Sciatic nerve (tissue), 2 donors: ENCODE data around the gene CEACAM8. TPM values are rescaled to one million over a fixed set of nuclear protein-coding genes. Genes with fewer than 3 reads are reported as not detected.
A peak's percentile ranks its signal among the peaks of the same experiment; 100 is the strongest.
"Not testable (repeated sequence)": the region's sequence is repeated elsewhere in the genome, so short reads cannot be mapped to it uniquely, and the experiment has no call there.

Source experiments
- ATAC-seq: fragments of 200-7000 bp; cut with Tn5 transposase; one replicate; pipeline ENCODE4 v1.9.1; 2020; ENCODE audit warnings: mild to moderate bottlenecking, moderate library complexity
- DNase-seq: peaks from one replicate; pipeline ENCODE4 v3.0.0-alpha.2; 2020; ENCODE audit warnings: low spot score
- intact Hi-C: fragments of 100-400 bp; cut with DNase I; formaldehyde crosslinking; loops from one replicate; pipeline ENCODE4 v1.14.2; 2022
- total RNA-seq: library from RNA; stranded (reverse); fragmentation: NEBNext Ultra II Directional; extraction: Animal tissue kit (Norgen Biotek cat#: 25700); gene quantifications from one replicate; pipeline ENCODE4 v1.2.1, GENCODE V29; 2021
- donor health status: DM: no; HTN: no; CAD: no.
- donor health status: DM: no; HTN: no; CAD: no.

The CEACAM8 gene
- total RNA-seq, 1 donor from 2014 or later, result 1.3 TPM

GRCh38 chr19:42584466-42584865 is 10.3 kb downstream of the CEACAM8 start:
- no peak for ATAC-seq
- DNase-seq, result no peak
- intact Hi-C loops, result no loop called here

- no peak for DNase-seq
- intact Hi-C loops, result no loop called here
- ATAC-seq, result no peak
These were observed 17.7 kb downstream of the CEACAM8 start for GRCh38 chr19:42577016-42577415.

GRCh38 chr19:42576241-42576640 is 18.5 kb downstream of the CEACAM8 start:
- DNase-seq (no peak), ATAC-seq (no peak)
- intact Hi-C loops, result no loop called here

GRCh38 chr19:42573642-42574041 is 21.1 kb downstream of the CEACAM8 start:
- no peak for ATAC-seq
- intact Hi-C loops, result no loop called here
- DNase-seq, result no peak

DNA sequence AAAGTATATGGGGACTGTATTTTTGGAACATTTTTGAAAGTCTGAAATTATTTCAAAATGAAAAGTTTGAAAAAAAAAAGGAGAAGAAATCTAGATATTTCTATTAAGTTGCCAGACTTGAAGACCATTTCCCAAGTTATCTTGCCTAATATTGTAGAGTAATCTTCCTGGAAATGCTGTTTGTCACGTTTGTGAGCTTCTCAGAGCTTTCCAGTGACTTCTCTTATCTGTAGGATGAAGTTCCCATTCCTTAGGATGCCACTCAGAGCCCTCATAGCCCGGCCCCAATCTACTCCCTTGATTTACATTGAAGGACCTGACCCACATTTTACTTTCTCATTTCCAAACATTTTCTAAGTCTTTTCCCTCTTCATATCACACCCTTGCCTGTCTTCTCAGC is 23.6 kb downstream of the CEACAM8 start:
- DNase-seq, result no peak
- ATAC-seq, result no peak
- intact Hi-C loops, result no loop called here

DNA sequence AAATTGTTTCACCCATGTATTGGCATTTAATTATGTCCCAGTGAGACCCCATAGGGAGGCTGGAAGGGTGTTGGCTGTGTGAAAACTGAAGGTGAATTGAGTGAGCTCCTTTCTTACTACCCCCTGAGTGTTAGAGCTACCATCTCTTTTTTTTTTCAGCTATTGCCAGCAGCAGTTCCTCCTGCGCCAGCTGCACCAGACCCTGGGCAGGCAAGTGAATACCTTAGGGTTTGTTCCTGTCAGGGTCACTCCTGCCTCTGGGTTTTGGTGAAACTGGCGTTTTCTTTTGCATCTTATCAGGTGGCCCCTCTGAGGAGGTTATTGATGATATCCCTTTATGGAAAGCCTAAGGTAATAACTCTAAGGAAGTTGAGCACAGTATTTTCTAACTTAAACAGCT is 25.5 kb downstream of the CEACAM8 start:
- intact Hi-C loops, result no loop called here
- no peak for ATAC-seq

DNA sequence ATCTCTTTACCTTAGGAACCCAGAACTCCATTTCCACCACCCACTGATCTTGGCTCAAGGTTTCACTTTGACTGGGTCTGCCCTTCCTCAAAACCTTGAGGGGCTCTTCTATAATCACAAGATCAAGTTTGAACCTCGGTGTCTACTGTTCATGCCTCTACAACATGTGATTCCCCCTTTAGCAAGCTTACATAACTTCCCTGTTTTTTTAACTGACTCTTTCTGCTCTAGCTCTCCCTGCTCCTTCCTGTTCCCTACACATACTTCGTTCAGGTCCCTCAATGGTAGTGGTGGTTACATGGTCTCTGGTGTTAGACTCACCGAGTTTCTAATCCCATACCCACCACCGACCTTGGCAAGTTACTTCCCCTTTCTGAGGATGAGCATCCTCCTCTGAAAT is 26.7 kb downstream of the CEACAM8 start:
- ATAC-seq (peak; percentile 25), DNase-seq (no peak)
- intact Hi-C loops, result no loop called here

More for the DNA sequence above, 25.5 kb downstream of the CEACAM8 start:
- DNase-seq, result no peak

DNA sequence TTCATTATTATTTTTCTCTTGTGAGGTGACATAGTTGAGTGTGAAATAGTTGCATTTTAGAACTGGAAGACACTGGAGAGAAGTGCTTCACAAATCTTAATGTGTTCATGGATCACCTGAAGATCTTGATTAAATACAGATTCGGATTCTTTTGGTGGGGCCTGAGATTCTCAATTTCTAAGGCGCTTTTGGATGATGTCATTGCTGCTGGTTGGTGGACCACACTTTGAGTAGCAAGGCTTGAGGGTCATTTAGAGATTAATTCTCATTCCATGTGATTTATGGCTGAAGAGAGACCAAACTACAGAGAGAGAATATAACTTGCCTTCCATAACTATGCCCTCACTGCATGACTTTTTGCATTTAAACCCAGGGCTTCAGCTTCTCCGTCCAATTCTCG is 27.2 kb downstream of the CEACAM8 start:
- ATAC-seq (no peak), DNase-seq (no peak)
- intact Hi-C loops, result no loop called here

DNA sequence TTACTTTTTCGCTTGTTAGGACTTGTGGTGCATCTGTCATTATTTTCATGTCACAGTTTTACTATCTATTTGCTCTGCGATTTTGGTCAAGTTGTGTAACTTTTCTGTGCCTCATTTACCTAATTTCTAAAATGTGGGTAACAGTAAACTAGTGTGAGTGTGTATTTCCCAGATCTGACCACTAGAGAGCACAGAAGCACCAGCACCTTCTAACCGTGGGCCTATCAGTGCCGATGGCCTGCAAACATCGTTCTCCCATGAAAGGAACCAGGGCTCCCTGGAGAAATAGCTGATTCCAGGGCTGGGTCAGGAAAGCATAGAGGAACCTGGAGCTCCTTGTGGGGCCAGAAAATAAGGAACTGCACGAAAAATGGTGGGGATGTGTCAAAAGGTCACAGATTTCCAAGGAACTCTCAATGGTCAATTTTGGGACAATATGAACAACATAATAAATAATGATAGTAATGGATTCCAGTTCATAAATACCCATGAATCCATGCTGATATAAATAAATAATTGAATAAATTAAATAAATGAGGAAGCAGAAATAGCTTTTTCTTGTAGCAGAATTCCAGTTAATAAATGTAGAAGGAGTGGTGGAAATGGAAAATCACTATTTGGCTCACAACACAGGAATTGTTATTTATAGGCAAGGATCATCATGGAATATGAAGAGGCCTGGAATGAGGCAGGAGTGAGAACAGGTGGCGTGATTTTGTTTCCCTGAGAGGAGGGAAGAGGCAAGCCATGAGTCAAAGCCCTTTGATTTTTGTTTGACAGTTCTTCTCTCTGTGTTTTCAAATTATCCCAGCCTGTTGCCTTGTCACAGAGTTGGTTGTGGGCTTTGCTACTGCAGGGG is 31.1 kb downstream of the CEACAM8 start:
- DNase-seq (no peak), ATAC-seq (peak; percentile 78)
- intact Hi-C loops, result no loop called here

- DNase-seq (no peak), ATAC-seq (no peak)
- intact Hi-C loops, result no loop called here
These were observed 33.2 kb downstream of the CEACAM8 start for GRCh38 chr19:42561512-42561911.

DNA sequence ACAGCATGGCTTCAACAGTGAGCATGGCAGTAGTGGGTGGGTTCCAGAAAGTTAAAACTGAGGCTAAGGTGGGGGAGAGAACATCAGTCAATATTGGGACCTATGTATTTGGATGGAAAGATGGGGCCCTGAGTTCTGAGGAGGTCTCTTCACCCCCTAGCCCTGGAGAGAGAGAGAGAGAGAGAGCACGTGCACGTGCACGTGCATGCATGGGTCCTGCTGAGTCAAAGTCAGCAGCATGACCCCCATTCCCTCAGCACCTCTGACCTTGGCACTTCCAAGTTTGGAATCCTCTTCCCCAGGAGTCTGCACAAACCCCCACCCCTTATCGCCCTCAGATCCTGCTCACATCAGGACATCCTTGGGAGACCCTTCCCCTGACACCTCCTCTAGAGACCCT is 34.0 kb downstream of the CEACAM8 start:
- ATAC-seq (no peak), DNase-seq (no peak)
- intact Hi-C loops, result no loop called here

DNA sequence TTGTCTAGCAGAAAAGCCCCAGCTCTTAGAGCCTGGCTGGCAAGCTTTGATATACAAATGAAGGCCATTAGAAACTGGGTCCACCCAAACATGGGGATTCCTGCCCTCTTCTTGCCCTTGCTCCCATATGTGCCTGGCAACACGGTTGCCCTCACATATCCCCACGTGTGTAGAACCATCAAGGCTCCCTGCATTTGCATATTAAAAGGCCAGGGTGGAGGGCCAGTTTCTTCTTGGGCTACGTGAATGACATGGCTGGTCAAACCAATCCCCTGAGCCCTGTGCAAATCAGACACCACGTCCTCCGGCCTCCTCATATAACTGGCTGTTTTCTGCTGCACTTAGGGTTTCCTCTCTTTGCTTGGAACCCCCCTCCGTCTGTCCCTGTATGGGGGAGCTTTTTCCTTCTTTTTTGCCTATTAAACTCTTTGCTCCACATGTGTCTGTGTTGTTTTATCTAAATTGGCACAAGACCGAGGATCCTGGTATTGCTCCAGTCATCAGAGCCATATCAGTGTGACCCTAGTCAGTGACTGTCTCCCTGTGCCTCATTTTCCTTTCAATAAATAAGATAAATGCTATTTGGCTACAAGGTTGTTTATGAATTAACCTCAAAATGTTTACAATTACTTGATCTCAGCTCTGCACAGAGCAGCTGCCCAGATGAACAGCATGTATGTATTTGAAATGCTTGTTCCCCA is 36.1 kb downstream of the CEACAM8 start:
- DNase-seq (no peak), ATAC-seq (no peak)
- intact Hi-C loops, result no loop called here

GRCh38 chr19:42557386-42557871 is 37.3 kb downstream of the CEACAM8 start:
- ATAC-seq, intact Hi-C loops, DNase-seq: not testable (repeated sequence)

DNA sequence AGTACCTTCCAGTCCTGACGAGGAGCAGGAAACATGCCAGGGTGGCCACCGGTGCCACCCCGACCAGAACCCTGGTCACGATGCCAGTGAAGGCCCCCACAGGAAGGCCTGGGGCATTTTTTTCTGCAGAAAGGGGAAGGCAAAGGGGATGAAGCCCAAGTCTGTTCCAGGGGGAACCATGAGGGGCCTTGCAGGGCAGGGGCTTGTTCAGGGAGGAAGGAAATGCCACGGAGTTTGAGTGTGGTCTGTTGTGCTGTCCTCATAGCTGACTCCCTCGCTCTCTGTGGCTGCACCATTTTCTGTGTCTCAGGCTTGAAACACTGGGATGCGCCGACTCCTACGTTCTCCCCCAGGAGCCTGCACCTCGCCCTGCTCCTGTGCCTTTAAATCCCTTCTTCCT is 38.9 kb downstream of the CEACAM8 start:
- ATAC-seq, result peak; percentile 55
- DNase-seq, result no peak
- intact Hi-C loops, result no loop called here

GRCh38 chr19:42555317-42555716 is 39.4 kb downstream of the CEACAM8 start:
- DNase-seq, result no peak
- intact Hi-C loops, result no loop called here

DNA sequence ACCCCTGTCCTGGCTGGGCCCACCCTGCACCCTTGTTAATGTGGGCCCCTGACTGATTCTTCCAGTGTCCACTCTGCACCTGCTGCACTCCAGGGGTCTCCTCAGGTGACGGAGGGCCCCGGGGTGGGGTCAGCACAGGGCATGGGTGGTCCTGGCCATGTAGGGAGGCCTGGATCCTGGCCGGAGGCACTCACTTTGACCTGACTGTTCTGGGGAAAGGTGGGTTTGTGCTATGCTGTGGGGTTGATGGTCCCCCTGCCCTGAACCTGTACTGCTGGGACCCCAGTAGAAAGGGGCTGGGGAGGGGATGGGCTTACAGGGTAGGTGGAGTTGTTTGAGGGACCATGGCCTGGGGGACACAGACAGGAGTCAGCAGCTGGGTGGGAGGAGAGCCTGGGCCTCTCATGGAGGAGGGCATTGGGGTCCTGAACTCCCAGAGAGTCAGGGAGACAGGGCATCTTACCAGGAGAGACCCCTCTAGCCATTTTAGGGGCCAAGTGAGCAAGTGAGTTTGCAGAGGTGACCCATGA is 40.6 kb downstream of the CEACAM8 start:
- no peak for ATAC-seq
- DNase-seq, result no peak
- intact Hi-C loops, result no loop called here

More at GRCh38 chr19:42555317-42555716, 39.4 kb downstream of the CEACAM8 start:
- peak; percentile 83 for ATAC-seq

DNA sequence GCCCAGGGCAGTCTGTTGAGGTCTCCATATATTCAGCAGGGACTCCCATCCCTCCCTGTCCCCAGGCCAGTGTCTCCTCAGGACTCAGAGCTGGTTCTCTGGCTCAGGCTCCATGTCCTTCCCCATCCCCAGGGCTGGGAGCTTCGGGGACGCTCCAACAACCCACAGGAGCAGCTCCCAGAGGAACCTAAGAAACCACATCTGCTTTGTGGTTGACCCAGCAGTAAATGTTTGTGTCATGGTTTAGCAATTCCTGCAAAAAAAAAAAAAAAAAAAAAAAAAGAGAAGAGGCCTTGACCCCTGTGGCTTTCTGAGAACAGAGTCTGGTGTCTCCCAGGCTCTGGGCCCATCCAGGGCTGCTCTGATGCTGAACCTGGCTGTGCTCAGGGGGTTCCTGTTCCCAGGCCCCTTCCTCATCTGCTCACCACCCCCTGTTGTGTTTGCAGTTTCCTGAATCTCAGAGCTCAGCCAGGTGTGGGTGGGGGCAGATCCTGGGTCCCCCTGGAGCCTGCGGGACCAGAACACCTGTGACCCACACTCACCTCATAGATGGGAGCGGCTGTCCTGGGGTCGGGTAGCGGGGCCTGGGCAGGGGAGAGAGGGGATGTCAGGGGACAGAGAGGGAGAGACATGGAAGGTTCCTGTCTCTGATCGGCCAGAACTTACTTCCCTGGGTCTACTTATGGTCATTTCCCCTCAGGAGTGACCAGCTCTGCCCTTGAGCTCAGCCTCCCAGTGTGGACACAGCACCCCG is 41.3 kb downstream of the CEACAM8 start:
- intact Hi-C loops, result no loop called here

GRCh38 chr19:42552086-42553065 is 42.3 kb downstream of the CEACAM8 start:
- intact Hi-C loops, result no loop called here
- ATAC-seq (no peak), DNase-seq (no peak)

More for the DNA sequence above, 41.3 kb downstream of the CEACAM8 start:
- DNase-seq (no peak), ATAC-seq (peak; percentile 78)
